ENCODE measurements around the gene TRIM71.
"Not testable (repeated sequence)": the region's sequence is repeated elsewhere in the genome, so short reads cannot be mapped to it uniquely, and the experiment has no call there.

TRIM71 gene

DNA sequence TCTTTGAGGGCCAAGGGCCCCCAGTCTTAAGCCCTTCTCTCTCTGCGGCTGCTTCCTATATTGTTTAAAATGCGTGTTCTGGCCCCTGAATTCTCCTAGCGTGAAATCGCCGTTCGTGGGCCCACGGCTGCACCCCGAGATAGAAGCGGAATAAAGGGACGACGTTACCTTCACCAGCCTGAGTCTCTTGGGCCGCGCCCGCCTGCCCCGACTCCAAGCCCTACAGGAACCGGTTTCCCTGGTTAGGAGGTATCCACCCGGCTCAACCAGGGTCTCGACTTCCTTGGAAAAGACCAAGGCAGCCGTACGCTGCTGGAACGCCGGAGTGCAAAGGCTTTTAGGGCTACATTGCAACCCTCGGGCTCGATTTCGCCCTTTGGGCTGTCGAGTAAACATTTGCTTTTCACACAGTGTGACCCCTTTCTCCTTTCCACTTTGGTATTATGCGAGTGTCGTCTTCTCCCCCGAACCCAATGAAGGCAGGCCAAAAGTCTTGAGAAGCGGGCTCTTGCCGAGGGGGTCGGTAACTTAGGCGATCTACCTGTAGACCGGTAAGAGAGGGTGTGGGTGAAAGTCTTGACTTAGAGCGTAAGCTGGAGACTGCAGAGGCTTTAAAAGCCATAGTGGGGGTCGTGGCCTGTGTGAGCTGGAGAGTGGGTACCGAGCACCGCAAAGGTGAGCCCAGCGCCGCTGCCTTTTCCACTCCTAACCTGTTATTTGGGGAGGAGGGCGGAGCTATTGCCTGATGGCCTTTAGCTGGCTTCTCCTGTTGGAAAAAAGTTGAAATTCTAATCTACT lies 2.0 kb downstream of the TRIM71 start:
- DNase-seq (ENCODE audit: low read depth in 2 of 2) = no peak

DNA sequence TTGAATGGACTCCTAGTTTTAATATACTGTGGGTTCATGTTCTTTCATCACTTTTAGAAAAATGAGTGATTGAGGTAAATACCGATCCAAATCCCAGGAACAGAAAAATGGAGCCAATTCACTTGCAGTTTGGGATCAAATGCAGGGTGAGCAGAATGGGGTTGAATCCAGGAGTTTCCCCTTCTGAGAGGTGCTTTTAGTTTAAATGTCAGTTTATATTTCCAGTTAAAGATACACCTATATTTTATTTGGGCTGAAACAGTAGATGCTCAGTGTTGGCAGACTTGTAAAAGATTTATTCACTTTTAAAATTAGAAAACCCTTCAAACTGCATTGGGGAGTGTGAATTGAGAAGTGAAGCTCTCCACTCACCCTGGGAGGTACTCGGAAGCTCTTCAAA lies 2.6 kb downstream of the TRIM71 start:
- no peak for DNase-seq (ENCODE audit: low read depth in 2 of 2)

DNA sequence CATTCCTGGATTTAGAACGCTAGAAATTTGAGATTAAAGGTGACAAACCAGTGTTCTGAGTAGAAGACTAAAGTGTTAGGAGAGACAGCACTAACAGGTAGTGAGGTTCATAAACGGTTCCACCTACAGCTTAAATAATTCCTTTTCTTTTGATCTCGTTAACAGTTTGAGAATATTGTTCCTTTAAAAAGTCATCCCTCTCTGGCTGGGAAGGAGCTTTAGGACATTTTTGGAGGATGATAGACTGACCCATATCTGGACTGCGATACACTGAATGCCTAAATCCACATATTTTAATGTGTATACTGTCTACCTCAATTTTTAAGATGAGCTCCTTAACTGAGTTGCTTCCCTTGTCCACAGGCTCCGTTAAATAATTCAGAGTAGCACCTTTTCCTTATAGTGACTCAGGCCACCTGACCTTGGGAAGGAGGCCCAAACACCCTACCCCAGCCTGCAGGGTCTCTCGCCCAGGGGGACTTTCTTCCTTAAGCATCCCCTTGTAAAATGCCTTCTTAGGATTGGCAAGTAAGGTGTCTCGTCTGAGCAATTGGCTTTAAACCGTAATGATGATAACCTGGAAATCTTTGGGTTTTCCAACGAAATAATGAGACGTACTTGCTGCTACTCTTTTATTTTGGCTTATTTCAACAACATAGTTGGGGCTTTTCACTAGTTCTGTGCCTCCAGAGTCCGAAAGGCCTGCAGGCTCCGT lies 3.3 kb downstream of the TRIM71 start:
- no peak for DNase-seq (ENCODE audit: low read depth in 2 of 2)

DNA sequence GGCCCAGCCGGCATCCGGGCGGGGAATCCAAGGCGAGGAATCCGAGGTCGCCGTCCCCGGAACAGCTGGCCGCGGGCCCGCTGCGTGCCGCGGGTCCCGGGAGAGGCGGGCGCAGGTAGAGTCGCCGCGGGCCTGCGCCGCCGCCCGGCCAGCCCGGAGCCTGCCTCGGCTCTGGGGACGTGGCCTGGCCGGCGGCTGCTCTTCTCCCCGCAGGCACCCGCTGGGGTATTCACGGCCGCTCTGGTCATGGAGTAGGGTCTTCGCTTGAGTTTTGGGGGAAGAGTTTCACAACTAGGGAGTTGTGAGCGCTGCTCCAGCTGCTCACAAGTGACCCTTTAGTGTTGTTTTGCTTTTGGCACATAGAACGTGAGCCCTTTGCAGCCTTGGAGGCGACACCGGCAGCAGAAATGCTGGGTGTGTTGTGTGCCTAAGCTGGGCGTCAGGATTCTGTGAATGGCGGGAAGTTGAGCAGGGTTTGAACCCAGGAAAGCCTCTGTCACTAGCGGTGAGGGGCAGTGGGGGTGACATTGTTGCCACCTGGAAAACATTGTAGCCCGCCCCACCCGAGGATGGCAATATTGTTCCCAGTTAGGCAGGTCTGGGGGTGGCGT lies 4.0 kb downstream of the TRIM71 start:
- DNase-seq (ENCODE audit: low read depth in 2 of 2) = no peak

DNA sequence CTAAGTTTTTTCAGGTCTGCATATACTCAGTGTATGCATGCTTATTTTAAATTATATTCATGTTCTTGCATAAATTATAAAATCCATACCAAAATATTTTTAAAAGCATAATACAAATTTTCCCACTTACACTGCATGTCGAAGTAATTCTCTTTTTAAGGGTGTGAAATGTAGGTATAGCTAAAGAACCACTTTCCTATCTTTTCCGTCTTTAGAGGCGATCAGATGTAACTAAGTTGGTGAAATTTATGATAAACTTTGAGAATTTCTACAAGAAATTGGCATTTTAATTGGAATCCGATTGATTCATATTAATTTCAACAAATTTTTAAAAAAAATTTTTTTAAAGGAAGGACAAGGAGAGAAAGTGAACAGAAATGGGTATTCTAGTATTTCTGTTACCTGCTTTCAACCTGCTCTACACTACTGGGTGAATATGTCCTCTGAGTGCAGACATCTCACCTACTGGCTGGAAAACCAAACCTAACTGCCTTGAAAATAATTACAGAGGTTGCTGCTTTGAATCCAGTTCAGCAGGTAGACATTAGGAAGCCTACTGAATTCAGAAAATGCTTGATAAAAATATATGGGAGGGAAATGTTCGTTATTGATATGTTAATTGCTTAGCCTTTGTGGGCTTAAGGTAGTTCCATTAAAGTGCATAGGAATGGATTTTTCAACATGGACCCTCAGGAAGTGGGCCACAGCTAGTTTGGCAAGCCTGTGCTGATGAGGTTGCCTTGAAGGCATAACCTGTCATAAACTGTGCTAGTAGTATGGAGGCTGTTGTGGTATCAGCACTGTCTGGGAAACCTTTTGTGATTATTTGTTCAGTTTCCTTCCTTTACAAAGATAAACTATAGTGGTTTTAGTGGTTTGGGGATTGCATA lies 5.1 kb downstream of the TRIM71 start:
- DNase-seq (ENCODE audit: low read depth in 2 of 2) = no peak

DNA sequence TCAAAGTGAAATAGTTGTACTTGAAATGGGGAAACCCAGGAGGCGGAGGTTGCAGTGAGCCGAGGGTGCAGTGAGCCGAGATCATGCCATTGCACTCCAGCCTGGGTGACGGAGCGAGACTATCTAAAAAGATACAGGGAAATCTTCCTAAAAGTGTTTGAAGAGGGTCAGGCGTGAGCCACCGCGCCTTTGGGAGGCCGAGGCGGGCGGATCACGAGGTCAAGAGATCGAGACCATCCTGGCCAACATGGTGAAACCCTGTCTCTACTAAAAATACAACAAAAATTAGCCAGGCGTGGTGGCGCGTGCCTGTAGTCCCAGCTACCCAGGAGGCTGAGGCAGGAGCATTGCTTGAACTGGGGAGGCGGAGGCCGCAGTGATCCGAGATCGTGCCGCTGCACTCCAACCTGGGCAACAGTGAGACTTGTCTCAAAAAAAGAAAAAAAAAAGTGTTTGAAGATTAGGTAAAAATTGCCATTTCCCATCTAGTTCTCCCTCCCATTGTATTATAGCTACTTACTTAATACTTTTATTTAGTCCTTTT lies 5.9 kb downstream of the TRIM71 start:
- DNase-seq (ENCODE audit: low read depth in 2 of 2) = not testable (repeated sequence)

DNA sequence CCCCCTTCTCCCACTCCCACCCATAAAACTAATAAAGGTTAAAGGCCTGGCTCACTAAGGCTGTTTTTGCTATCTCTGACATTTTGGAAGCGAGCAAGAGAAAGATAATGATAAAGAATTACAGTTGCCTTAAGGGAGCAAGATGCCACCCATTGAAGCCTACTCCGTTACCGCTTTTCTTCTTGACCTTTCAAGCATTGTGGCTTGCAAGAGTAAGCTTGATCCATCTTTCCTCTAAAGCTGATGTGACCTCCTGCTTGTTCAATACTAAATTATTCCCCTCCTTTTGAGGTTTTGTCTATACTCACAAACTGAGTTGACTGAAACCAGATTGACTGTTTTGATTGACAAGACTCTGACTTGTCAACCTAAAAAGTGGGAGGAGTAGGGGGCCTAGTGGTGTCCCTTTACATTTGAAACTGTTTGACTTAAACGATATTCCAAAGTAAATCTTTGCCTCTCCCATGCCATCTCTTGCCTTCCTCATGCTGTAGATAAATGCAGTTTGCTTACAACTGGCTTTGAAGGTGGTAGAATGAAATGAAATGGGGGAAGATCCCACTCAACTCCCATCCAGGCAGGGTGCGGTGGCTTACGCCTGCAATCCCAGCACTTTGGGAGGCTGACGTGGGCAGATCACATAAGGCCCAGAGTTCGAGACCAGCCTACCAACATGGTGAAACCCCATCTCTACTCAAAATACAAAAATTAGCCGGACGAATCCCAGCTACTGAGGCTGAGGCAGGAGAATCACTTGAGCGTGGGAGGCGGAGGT lies 8.0 kb downstream of the TRIM71 start:
- DNase-seq (ENCODE audit: low read depth in 2 of 2) = no peak

DNA sequence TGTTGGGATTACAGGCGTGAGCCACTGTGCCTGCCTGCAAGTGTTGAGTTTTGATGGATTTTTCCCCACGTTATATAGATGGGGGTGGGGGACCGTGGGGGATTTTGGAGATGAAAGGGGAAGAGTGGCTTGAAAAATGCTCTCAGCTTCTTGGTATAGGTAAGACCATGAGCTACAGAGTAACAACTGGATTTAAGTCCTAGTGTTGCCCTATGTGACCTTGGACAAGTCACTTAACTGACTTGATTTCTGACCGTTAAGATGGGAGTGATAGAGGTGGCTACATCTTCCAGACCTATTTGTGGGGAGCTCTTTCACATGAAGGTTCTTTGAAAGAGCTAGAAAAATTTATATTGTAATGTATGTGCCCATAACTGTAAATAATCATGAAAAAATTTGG lies 13.3 kb downstream of the TRIM71 start:
- DNase-seq (ENCODE audit: low read depth in 2 of 2) = no peak

DNA sequence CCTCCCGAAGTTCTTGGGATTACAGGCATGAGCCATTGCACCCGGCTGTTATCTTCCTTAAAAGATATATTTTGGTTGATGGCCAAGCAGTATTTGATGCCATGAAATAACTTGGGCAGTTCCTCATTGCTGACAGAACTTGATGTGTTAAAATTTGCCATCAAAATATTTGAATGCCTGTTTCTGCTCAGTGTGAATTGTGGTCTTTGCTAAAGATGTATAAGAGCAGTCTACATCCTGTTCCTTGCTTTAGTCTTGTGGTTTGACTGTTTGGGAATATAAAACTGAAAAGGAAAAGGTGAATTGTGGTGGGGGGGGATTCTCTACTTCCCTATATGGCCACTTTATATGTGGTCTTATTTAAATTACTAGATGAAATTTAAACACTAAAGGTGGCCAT lies 14.0 kb downstream of the TRIM71 start:
- DNase-seq (ENCODE audit: low read depth in 2 of 2) = no peak

DNA sequence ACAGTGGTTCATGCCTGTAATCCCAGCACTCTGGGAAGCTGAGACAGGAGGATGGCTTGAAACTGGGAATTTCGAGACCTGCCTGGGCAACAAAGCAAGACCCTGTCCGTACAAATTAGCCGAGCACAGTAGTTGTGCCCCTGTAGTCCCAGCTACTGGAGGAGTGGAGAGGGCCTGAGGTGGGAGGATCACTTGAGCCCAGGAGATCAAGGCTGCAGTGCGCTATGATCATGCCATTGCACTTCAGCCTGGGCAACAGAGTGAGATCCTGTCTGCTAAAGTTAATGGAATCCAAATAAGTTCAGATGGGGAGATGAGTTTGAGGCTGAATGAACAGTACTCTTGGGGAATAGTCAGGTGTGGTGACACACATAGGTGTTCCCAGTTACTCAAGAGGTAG lies 14.4 kb downstream of the TRIM71 start:
- DNase-seq (ENCODE audit: low read depth in 2 of 2) = no peak

DNA sequence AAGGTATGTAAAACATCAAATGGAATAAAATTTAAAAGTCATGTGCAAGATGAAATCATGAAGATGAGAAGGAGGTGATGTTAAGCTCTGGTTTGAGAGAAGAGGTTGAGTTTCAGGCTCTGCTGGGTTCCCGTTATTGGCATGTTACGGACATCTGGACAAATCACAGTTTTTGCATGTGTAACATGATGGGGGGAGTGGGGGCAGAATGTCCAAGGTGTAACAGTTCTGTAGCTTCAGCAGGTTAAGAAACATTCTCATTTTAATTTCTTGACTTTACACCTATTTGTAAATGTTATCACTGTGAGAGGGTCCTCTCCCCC lies 17.2 kb downstream of the TRIM71 start:
- DNase-seq (ENCODE audit: low read depth in 2 of 2) = no peak

DNA sequence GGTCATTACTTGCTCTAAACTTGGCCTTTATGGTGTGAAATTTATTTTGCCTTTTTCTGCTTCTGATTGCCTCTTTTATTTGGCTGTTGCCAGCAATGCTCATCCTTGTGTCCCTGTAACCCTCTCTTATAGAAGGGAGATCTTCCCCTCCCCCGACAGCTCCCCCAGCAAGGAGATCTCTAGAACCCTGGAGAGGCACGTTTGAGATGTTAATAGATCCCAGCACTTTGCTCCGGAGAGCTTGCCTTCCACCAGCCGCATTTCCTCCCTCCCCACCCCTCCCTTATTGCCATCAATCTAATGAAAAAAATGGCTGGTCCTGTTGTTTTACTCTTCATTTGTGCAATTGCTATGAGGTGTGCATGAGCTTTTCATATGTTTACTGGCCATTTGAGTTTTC lies 18.2 kb downstream of the TRIM71 start:
- no peak for DNase-seq (ENCODE audit: low read depth in 2 of 2)

DNA sequence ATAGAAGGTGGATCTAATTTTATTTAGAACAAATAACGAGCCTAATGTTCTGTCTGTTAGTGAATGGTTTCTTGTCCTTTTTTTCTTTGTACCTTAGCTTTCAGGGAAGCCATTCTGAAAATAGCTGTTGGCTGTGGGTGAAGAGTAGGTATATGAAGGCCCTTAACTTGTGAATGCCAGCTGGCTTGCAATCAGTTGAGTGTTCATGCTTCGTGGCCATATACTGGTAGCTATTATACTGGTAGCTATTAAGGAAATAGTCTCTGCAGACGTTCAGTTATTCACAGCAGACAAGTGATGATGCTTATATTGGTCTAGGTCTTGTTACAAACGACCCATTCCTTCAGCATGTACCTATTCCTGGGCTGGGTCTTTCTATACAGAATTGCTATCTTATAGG lies 18.8 kb downstream of the TRIM71 start:
- no peak for DNase-seq (ENCODE audit: low read depth in 2 of 2)

DNA sequence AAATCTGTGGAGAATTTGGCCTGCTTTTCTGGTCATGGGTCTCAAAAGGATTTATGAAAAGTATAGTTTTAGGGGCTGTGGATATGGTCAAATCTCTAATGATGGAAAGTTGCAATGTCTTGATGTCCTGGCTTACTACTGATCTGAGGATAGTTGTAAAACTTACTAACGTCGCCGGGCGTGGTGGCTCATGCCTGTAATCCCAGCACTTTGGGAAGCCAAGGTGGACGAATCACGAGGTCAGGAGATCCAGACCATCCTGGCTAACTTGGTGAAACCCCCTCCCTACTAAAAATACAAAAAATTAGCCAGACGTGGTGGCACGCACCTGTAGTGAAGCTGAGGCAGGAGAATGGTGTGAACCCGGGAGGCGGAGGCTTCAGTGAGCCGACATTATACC lies 19.6 kb downstream of the TRIM71 start:
- DNase-seq (ENCODE audit: low read depth in 2 of 2) = no peak

DNA sequence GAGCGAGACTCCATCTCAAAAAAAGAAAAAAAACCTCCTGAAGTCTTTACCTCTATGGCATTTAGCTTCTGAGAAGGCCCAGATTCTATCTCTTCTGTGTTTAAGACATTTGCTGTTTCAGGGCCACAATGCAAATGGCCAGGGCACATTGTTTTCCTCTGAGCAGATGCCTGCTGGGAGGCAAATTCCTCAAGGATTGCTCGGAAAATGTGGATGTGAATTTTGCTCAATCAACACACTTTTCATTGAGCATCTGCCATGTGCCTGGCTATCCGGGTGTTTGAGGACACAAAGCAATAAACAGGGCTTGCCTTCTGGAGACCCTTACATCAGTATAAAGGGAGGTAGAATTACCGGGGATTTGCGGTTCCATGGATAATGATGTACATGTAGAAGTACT lies 20.0 kb downstream of the TRIM71 start:
- no peak for DNase-seq (ENCODE audit: low read depth in 2 of 2)

DNA sequence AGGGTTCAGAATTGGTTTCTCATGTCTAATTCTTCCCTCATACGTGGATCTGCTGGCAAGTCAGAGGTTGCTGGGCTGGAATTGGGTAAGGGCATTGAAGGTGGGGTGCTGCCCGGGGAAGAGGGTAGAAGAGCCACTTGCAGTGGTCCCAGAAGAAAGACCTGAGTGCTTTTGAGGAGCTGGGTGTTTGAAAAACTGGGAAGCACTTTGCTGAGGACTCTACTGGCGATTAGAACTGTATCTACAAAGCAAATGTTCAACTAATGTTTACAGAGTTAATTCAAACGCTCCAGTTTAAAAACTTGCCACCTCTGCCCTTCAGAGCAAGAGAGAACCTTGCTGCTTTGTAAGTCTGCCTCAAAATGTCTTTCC lies 21.9 kb downstream of the TRIM71 start:
- no peak for DNase-seq (ENCODE audit: low read depth in 2 of 2)

DNA sequence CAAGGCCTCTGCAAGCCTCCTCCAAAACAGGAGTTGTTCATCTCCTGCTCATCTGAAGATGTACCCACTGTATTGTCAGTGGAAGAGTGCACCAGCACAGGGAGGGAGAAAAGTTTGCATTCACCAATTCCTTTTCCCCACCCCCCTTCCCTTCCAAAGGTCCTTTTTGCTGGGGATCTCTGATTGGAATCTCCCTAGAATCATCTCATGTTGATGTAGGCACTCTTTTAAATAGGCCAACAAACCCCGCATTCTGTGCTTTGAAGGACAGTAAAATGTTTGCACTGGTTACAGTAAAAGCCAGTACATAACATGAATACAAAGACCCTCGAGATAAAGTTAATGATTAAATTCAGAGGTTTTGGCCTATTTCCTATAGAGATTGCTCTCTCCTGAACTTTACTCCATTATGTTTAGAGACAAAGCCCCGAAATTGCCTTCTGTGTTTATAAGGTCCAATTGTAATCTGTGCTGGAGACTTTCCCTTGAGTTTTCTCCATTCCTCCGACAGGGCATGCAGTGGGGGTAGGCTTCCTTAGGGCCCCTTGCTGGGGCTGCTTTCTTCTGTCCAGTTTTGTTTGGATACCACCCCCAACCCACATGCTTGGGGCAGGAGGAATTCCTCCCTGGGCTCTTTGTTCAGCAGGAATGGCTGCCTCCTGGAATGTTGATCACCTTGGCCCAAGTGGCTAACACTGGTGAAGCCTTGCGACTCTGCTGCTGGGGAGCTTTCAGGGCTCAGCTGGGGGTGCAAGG lies 22.5 kb downstream of the TRIM71 start:
- DNase-seq (ENCODE audit: low read depth in 2 of 2) = no peak

DNA sequence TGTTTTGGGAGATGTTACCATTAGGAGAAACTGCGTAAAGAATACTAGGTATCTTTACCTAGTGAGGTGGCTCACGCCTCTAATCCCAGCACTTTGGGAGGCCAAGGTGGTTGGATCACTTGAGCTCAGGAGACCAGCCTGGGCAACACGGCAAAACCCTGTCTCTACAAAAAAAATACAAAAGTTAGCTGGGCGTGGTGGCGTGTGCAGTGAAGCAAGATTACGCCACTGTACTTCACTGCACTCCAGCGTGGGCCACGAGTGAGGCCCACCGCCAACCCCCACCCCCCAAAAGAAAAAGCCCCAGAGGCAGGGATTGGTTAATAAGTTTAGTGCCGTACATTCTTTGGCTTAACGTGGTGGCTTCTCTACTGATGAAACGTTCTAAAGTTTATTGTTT lies 23.5 kb downstream of the TRIM71 start:
- DNase-seq (ENCODE audit: low read depth in 2 of 2) = no peak

DNA sequence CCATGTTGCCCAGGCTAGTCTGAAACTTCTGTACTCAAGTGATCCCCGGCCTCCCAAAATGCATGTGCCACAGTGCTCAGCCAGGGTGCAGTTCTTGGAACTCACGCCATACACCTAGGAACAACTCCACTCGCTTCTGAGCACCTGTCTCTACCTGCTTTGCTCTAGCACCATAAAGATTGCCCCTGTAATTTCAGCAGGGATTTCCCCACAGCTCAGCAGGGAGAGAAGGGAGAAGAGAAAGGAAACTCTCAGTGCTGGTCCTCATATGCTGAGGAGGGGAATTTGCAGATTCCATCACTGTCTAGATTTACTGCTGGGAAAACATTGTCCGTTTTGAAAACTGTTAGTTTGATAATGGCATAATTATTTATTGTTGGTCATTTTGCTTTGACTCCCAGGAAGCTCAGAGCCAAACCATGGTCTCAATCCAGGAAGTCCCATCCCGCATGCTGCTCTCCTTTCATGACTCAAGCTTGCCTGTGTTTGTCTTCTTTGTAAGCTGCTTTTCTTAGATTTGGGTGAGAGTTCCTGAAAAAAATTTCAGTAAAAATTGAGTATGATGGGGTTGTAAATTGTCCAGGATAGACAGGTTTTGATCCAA lies 24.2 kb downstream of the TRIM71 start:
- no peak for DNase-seq (ENCODE audit: low read depth in 2 of 2)

DNA sequence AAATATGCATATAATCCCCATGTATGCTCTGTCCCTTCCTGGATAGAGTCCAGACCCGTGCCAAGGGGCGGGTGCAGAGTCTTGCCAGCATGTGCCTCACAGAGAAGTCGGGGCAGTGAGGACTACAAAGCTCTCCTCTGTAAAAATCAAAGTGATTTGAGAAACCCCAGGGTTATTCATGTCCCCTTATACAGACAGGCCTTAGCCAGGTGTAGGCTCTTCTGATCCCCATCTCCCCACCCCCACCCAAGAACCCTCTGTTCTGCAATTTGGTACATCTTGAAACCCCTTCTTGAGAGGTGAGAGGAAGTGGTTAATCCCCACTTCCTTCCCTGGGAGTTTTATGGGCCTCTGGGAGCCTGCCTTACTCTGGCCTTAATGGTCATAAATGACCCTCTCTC lies 24.7 kb downstream of the TRIM71 start:
- DNase-seq (ENCODE audit: low read depth in 2 of 2) = no peak

Measured in stimulated activated CD4-positive, alpha-beta T cell treated with anti-CD3 and anti-CD28 coated beads, Interleukin-12 subunit alpha, Interleukin-12 subunit beta, amount 100 ng/mL, for 24 hours (primary cell).